Natural killer cell treated with Interleukin-12 subunit alpha and Interleukin-12 subunit beta and Interleukin-15 and Interleukin-18, amount 100 ng/mL, for 72 hours (primary cell): Measurements from ENCODE around the gene SLC7A8. TPM values are rescaled to one million over a fixed set of nuclear protein-coding genes. Genes with fewer than 3 reads are reported as not detected.
A peak's percentile ranks its signal among the peaks of the same experiment; 100 is the strongest.

Experiments used
- ATAC-seq, 2 donors: fragments of 150-1000 bp; cut with Tn5 transposase in 1 of 2; sonication (Bioruptor Pico), chemical (Tn5 transposase) in 1 of 2; 2 replicates each; pipeline ENCODE4 v1.10.0; 2021
- DNase-seq: peaks from one replicate; pipeline ENCODE4 v3.0.0; 2022; ENCODE audit warnings: low spot score
- H3K27ac Mint-ChIP-seq, 2 donors: 1 replicate in 1 of 2; 2 replicates in 1 of 2; pipeline ENCODE4 v1.8.0; 2022; ENCODE audit warnings: mixed read lengths in 2 of 2, mild to moderate bottlenecking in 1 of 2, moderate library complexity in 1 of 2
- H3K27me3 Mint-ChIP-seq, 2 donors: 1 replicate in 1 of 2; 2 replicates in 1 of 2; pipeline ENCODE4 v1.8.0; 2022; ENCODE audit warnings: mixed read lengths in 2 of 2
- H3K36me3 Mint-ChIP-seq: one replicate; pipeline ENCODE4 v1.8.0; 2022; ENCODE audit warnings: mixed read lengths
- H3K4me1 Mint-ChIP-seq, 2 donors: 1 replicate in 1 of 2; 2 replicates in 1 of 2; pipeline ENCODE4 v1.8.0; 2022; ENCODE audit warnings: low read depth in 2 of 2, mixed read lengths in 2 of 2, mild to moderate bottlenecking in 1 of 2
- H3K4me3 Mint-ChIP-seq: one replicate; pipeline ENCODE4 v1.8.0; 2022; ENCODE audit warnings: mixed read lengths
- H3K9me3 Mint-ChIP-seq: 2 replicates; pipeline ENCODE4 v1.8.0; 2022; ENCODE audit warnings: mixed read lengths
- total RNA-seq, 2 donors: library from RNA; stranded (reverse); gene quantifications; one replicate each; pipeline ENCODE4 v1.2.3, GENCODE V29; 2022

The SLC7A8 gene
- total RNA-seq, 2 donors from 2014 or later, result 0.07 to 3.5 TPM

- Mint-ChIP-seq H3K36me3 (peaks cover 12% of the 10 kb centered on the region), H3K27ac (no peak overlapping the region), H3K4me1 (peaks cover 16 to 34% of the 10 kb centered on the region in 2 donors), H3K4me3 (no peak overlapping the region), H3K27me3 (no peaks in the 10 kb centered on the region), H3K9me3 (no peaks in the 10 kb centered on the region)
- ATAC-seq, result no peak
- DNase-seq, result no peak
These were observed 89.9 kb downstream of the SLC7A8 start for GRCh38 chr14:23093526-23093925.

- Mint-ChIP-seq H3K36me3 (peaks cover 12% of the 10 kb centered on the region), H3K4me1 (peaks cover 16 to 34% of the 10 kb centered on the region in 2 donors), H3K27ac (no peak overlapping the region), H3K27me3 (no peaks in the 10 kb centered on the region), H3K9me3 (no peaks in the 10 kb centered on the region), H3K4me3 (no peak overlapping the region)
- ATAC-seq (no peak), DNase-seq (no peak)
These were observed 90.4 kb downstream of the SLC7A8 start for GRCh38 chr14:23093104-23093503.

- ATAC-seq, result no peak
These were observed 91.9 kb downstream of the SLC7A8 start for GRCh38 chr14:23091294-23092225.

GRCh38 chr14:23090254-23090636, 93.2 kb downstream of the SLC7A8 start:
- Mint-ChIP-seq H3K27ac (peak overlapping the region in 1 of 2 donors; percentile 17), H3K4me1 (peaks cover 16 to 29% of the 10 kb centered on the region in 2 donors), H3K36me3 (peaks cover 26% of the 10 kb centered on the region), H3K27me3 (no peaks in the 10 kb centered on the region), H3K9me3 (no peaks in the 10 kb centered on the region), H3K4me3 (no peak overlapping the region)
- no peak for ATAC-seq
- no peak for DNase-seq

More at GRCh38 chr14:23091294-23092225, 91.9 kb downstream of the SLC7A8 start:
- Mint-ChIP-seq H3K4me3 (no peak overlapping the region), H3K27ac (peak overlapping the region in 1 of 2 donors; percentile 23), H3K27me3 (no peaks in the 10 kb centered on the region), H3K9me3 (no peaks in the 10 kb centered on the region), H3K36me3 (peaks cover 19% of the 10 kb centered on the region), H3K4me1 (peaks cover 9 to 25% of the 10 kb centered on the region in 2 donors)
- DNase-seq, result no peak

- H3K9me3 Mint-ChIP-seq, result no peaks in the 10 kb centered on the region
- ATAC-seq (no peak), DNase-seq (no peak)
- peaks cover 17 to 31% of the 10 kb centered on the region in 2 donors for H3K4me1 Mint-ChIP-seq
- H3K4me3 Mint-ChIP-seq, result no peak overlapping the region
- no peak overlapping the region for H3K27ac Mint-ChIP-seq
- H3K27me3 Mint-ChIP-seq, result no peaks in the 10 kb centered on the region
- H3K36me3 Mint-ChIP-seq, result peaks cover 26% of the 10 kb centered on the region
These were observed 93.8 kb downstream of the SLC7A8 start for GRCh38 chr14:23089498-23090253.

GRCh38 chr14:23086565-23086964, 96.9 kb downstream of the SLC7A8 start:
- Mint-ChIP-seq H3K27ac (peak overlapping the region; percentile 23 to 51), H3K9me3 (no peaks in the 10 kb centered on the region), H3K4me3 (no peak overlapping the region), H3K4me1 (peaks cover 17 to 20% of the 10 kb centered on the region in 2 donors), H3K27me3 (no peaks in the 10 kb centered on the region), H3K36me3 (peaks cover 22% of the 10 kb centered on the region)
- no peak for DNase-seq
- no peak for ATAC-seq

- Mint-ChIP-seq H3K27me3 (no peaks in the 10 kb centered on the region), H3K4me1 (peaks cover 17 to 20% of the 10 kb centered on the region in 2 donors), H3K36me3 (peaks cover 33% of the 10 kb centered on the region), H3K9me3 (no peaks in the 10 kb centered on the region), H3K4me3 (no peak overlapping the region), H3K27ac (peak overlapping the region in 1 of 2 donors; percentile 51)
- DNase-seq, result no peak
- ATAC-seq, result no peak
These were observed 98.0 kb downstream of the SLC7A8 start for GRCh38 chr14:23085458-23085857.

- no peak for DNase-seq
- Mint-ChIP-seq H3K36me3 (peaks cover 21% of the 10 kb centered on the region), H3K4me3 (no peak overlapping the region), H3K4me1 (peaks cover 3 to 6% of the 10 kb centered on the region in 2 donors), H3K27ac (peak overlapping the region in 1 of 2 donors; percentile 6), H3K27me3 (no peaks in the 10 kb centered on the region), H3K9me3 (no peaks in the 10 kb centered on the region)
- no peak for ATAC-seq
These were observed 103.0 kb downstream of the SLC7A8 start for GRCh38 chr14:23080474-23080873.

GRCh38 chr14:23079716-23080115, 103.7 kb downstream of the SLC7A8 start:
- ATAC-seq (no peak), DNase-seq (no peak)
- H3K4me1 Mint-ChIP-seq, result peaks cover 0 to 4% of the 10 kb centered on the region in 2 donors
- no peaks in the 10 kb centered on the region for H3K27me3 Mint-ChIP-seq
- H3K36me3 Mint-ChIP-seq, result peaks cover 18% of the 10 kb centered on the region
- peak overlapping the region in 1 of 2 donors; percentile 16 for H3K27ac Mint-ChIP-seq
- H3K4me3 Mint-ChIP-seq, result no peak overlapping the region
- H3K9me3 Mint-ChIP-seq, result no peaks in the 10 kb centered on the region

GRCh38 chr14:23078692-23079116, 104.8 kb downstream of the SLC7A8 start:
- DNase-seq (no peak), ATAC-seq (peak; percentile 20 to 68)
- no peaks in the 10 kb centered on the region for H3K9me3 Mint-ChIP-seq
- peaks cover 18% of the 10 kb centered on the region for H3K36me3 Mint-ChIP-seq
- H3K27ac Mint-ChIP-seq, result peak overlapping the region in 1 of 2 donors; percentile 42
- peaks cover 0 to 2% of the 10 kb centered on the region in 2 donors for H3K4me1 Mint-ChIP-seq
- no peaks in the 10 kb centered on the region for H3K27me3 Mint-ChIP-seq
- no peak overlapping the region for H3K4me3 Mint-ChIP-seq

- no peaks in the 10 kb centered on the region for H3K27me3 Mint-ChIP-seq
- H3K36me3 Mint-ChIP-seq, result peaks cover 18% of the 10 kb centered on the region
- no peak overlapping the region for H3K4me3 Mint-ChIP-seq
- H3K4me1 Mint-ChIP-seq, result peaks cover 0 to 2% of the 10 kb centered on the region in 2 donors
- H3K9me3 Mint-ChIP-seq, result no peaks in the 10 kb centered on the region
- no peak overlapping the region for H3K27ac Mint-ChIP-seq
- ATAC-seq, result no peak
- DNase-seq, result no peak
These were observed 105.5 kb downstream of the SLC7A8 start for GRCh38 chr14:23077962-23078361.

GRCh38 chr14:23076785-23077408, 106.6 kb downstream of the SLC7A8 start:
- H3K27ac Mint-ChIP-seq, result no peak overlapping the region
- no peaks in the 10 kb centered on the region for H3K27me3 Mint-ChIP-seq
- H3K9me3 Mint-ChIP-seq, result no peaks in the 10 kb centered on the region
- H3K36me3 Mint-ChIP-seq, result peaks cover 18% of the 10 kb centered on the region
- DNase-seq (no peak), ATAC-seq (no peak)
- no peak overlapping the region for H3K4me3 Mint-ChIP-seq
- H3K4me1 Mint-ChIP-seq, result peaks cover 6 to 7% of the 10 kb centered on the region in 2 donors
